Right lobe of liver (tissue), 4 donors: ENCODE measurements around the gene EYA3.

Source experiments
- POLR2A ChIP-seq: fragments of 450-650 bp; IDR thresholded peaks from one replicate; pipeline ENCODE4 v1.6.1; 2017; ENCODE audit warnings: antibody characterized with exemption, mild to moderate bottlenecking
- TF ChIP-seq, protein P1 (sequence below), 4 donors: fragments of 200-600 bp in 3 of 4; fragments of 450-650 bp in 1 of 4; IDR thresholded peaks; one replicate each; pipeline versions ENCODE4 v1.5.1 to v1.8.0; 2016 to 2022; ENCODE audit warnings: antibody characterized with exemption in 4 of 4, mild to moderate bottlenecking in 2 of 4
- donor health status: DM: no; HTN: no; CAD: no.
- donor health status: DM: no; HTN: no; CAD: no.
- donor health status: DM: no; HTN: yes; CAD: no.

DNA sequence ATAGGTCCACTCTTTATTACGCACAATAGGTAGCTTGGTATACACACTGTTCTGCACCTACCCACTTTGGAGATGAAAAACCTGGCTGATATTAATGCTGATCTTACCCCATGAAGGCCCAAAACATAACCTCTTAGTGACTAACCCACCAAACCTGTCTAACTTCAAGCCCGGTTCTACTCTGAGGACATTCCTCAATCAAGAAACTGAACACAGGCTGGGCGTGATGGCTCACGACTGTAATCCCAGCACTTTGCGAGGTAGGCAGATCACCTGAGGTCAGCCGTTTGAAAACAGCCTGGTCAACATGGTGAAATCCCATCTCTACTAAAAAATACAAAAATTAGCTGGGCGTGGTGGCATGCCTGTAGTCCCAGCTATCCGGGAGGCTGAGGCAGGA lies 50.5 kb downstream of the EYA3 start:
- TF ChIP-seq, protein P1, sequence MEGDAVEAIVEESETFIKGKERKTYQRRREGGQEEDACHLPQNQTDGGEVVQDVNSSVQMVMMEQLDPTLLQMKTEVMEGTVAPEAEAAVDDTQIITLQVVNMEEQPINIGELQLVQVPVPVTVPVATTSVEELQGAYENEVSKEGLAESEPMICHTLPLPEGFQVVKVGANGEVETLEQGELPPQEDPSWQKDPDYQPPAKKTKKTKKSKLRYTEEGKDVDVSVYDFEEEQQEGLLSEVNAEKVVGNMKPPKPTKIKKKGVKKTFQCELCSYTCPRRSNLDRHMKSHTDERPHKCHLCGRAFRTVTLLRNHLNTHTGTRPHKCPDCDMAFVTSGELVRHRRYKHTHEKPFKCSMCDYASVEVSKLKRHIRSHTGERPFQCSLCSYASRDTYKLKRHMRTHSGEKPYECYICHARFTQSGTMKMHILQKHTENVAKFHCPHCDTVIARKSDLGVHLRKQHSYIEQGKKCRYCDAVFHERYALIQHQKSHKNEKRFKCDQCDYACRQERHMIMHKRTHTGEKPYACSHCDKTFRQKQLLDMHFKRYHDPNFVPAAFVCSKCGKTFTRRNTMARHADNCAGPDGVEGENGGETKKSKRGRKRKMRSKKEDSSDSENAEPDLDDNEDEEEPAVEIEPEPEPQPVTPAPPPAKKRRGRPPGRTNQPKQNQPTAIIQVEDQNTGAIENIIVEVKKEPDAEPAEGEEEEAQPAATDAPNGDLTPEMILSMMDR (IDR thresholded peaks at IDR 0.05), result no peak
- no peak for TF ChIP-seq POLR2A
